ENCODE measurements around the gene RAB12. TPM values are rescaled to one million over a fixed set of nuclear protein-coding genes. Genes with fewer than 3 reads are reported as not detected.

The RAB12 gene
- total RNA-seq, 2 experiments from 2014 or later = 20.1 to 20.3 TPM

DNA sequence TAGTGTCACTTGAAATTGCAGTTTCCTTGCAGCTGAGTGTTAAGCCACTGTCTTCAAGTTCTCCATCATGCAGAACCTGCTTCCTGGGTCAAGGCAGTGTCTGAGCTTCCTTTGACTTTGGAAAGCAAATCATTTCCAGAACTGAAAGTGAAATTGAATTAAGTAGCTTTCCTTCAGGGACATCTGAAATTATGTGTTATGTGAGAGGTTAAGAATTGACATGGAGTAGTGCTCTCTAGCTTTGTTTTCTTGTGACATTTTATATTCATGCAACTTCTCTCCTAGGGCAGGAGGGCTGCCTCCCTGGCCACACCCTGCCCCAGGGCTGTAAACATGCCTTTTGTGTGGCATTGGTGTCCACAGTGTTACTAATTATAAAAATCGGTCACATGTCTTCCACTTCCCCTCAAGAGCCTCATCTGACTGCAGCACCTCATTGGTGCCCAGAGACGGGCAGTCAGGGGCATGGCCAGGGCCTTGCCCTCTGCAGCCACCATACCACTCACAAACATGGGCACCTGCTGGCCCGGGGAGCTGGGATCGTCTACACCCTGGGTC lies 14.4 kb downstream of the RAB12 start:
- Mint-ChIP-seq H3K9me3 (no peaks in the 10 kb centered on the region), H3K27ac (peak overlapping the region; percentile 66), H3K4me1 (ENCODE audit: low read depth) (peaks cover 75% of the 10 kb centered on the region), H3K27me3 (no peaks in the 10 kb centered on the region), H3K36me3 (ENCODE audit: low read depth) (peaks cover 83% of the 10 kb centered on the region), H3K4me3 (no peak overlapping the region)
- intact Hi-C loops (cut with DNase I, micrococcal nuclease) = no loop called here
- Histone ChIP-seq H3K4me3 (ENCODE audit: low read length) (peak overlapping the region; percentile 8), H3K27me3 (ENCODE audit: control insufficient read depth in 1 of 2, insufficient read depth in 2 of 2, low read length in 2 of 2) (no peaks in the 10 kb centered on the region), H3K36me3 (ENCODE audit: insufficient read depth, low read length) (peaks cover 39% of the 10 kb centered on the region), H3K27ac (ENCODE audit: low read depth in 1 of 2, low read length in 2 of 2) (no peak overlapping the region), H3K4me1 (ENCODE audit: insufficient read depth, low read length) (peaks cover 17% of the 10 kb centered on the region), H3K9me3 (ENCODE audit: control insufficient read depth in 1 of 2, insufficient read depth in 1 of 2, low read length in 2 of 2) (no peaks in the 10 kb centered on the region)
- DNase-seq = peak in 3 of 14 experiments; percentile 22 to 38 (median 30)
- TF ChIP-seq, protein P1, sequence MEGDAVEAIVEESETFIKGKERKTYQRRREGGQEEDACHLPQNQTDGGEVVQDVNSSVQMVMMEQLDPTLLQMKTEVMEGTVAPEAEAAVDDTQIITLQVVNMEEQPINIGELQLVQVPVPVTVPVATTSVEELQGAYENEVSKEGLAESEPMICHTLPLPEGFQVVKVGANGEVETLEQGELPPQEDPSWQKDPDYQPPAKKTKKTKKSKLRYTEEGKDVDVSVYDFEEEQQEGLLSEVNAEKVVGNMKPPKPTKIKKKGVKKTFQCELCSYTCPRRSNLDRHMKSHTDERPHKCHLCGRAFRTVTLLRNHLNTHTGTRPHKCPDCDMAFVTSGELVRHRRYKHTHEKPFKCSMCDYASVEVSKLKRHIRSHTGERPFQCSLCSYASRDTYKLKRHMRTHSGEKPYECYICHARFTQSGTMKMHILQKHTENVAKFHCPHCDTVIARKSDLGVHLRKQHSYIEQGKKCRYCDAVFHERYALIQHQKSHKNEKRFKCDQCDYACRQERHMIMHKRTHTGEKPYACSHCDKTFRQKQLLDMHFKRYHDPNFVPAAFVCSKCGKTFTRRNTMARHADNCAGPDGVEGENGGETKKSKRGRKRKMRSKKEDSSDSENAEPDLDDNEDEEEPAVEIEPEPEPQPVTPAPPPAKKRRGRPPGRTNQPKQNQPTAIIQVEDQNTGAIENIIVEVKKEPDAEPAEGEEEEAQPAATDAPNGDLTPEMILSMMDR (IDR thresholded peaks at IDR 0.05) = no peak
- no peak for ATAC-seq (ENCODE audit: poor library complexity)
- ChIA-PET POLR2A (interaction anchor here (0.9 kb wide), 1 partner anchor 15 kb away, joined by 3 read pairs; no protein-coding TSS in a partner anchor), CTCF (interaction anchor here (1.4 to 4.7 kb wide), 2 partner anchors 10 to 14 kb away, joined by 3 to 17 read pairs; partner anchors contain the start of gene RAB12)

DNA sequence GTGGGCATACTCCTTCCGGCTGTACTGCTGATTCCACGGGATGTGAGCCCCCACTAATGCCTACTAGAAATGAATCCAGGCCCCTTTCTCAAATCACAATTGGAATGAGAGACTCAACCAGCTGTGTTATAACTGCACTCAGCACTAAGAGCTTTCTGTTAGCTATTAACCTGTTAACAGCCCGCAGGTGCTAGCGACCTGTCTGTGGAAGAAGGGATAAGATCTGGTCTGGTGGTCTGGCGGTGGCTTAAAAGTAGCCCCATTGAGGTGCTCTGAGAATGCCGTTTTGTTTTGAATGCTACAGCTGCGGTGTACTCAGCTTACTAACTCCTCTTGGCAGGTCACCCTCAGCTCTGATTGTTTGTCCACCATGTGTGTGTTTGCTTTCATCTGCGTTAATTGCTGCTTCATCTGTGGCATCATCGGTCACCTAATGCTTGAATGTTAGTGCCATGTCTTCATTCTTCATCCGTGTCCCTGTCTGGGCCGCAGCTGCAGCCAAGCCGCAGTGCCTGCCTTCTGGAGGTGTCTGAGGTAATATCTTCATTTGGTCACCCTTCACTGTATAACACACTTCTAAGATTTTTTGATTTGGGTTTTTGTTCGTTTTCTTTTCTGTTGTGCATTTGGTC lies 16.3 kb downstream of the RAB12 start:
- TF ChIP-seq, protein P1 (IDR thresholded peaks at IDR 0.05) = no peak
- Mint-ChIP-seq H3K4me1 (ENCODE audit: low read depth) (peaks cover 59% of the 10 kb centered on the region), H3K36me3 (ENCODE audit: low read depth) (peaks cover 80% of the 10 kb centered on the region), H3K27ac (no peak overlapping the region), H3K27me3 (no peaks in the 10 kb centered on the region), H3K9me3 (no peaks in the 10 kb centered on the region), H3K4me3 (no peak overlapping the region)
- Histone ChIP-seq H3K4me3 (ENCODE audit: low read length) (no peak overlapping the region), H3K4me1 (ENCODE audit: insufficient read depth, low read length) (peaks cover 14% of the 10 kb centered on the region), H3K27me3 (ENCODE audit: control insufficient read depth in 1 of 2, insufficient read depth in 2 of 2, low read length in 2 of 2) (no peaks in the 10 kb centered on the region), H3K36me3 (ENCODE audit: insufficient read depth, low read length) (peaks cover 42% of the 10 kb centered on the region), H3K27ac (ENCODE audit: low read depth in 1 of 2, low read length in 2 of 2) (no peak overlapping the region), H3K9me3 (ENCODE audit: control insufficient read depth in 1 of 2, insufficient read depth in 1 of 2, low read length in 2 of 2) (no peaks in the 10 kb centered on the region)
- intact Hi-C loops (cut with DNase I, micrococcal nuclease) = no loop called here
- DNase-seq = no peak
- ChIA-PET POLR2A (no interaction called here), CTCF (interaction anchor here (4.7 kb wide), 1 partner anchor 16 kb away, joined by 17 read pairs; the partner anchor contains the start of gene RAB12)
- no peak for ATAC-seq (ENCODE audit: poor library complexity)

DNA sequence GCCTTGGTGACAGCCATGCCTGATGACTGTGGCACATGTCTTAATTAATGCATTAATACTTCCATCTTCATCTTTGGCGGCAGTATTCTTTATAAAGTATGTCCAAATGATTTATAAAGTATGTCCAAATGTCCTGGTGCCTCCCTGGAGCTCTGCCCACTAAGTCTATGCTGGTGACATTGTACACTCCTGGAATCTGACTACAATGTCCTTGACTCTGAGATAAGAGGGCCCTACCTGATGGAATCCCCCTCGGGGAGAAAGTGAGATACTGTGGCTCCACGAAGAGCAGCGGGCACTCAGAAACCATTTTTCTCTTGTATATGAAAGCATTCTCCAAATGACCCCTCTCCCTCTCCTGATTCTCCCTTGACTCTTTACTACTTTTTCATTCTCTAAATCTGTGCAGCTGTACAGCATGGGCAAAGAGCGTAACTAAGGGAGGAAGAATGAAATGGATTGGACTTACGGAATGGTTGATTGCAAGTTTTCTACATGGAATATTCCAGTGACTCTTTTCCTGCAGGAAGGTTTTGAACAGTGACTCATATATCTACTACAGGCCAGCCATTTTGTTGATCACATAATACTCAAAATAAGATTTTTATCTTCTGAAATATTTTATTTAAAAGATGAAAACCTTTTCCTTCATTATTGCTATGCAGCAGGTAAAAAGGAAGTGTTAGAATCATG lies 17.3 kb downstream of the RAB12 start:
- POLR2A ChIA-PET = no interaction called here

More for the DNA sequence above, 17.3 kb downstream of the RAB12 start:
- Mint-ChIP-seq H3K4me1 (ENCODE audit: low read depth) (peaks cover 49% of the 10 kb centered on the region), H3K27me3 (no peaks in the 10 kb centered on the region), H3K27ac (peak overlapping the region; percentile 30), H3K36me3 (ENCODE audit: low read depth) (peaks cover 78% of the 10 kb centered on the region), H3K4me3 (no peak overlapping the region), H3K9me3 (no peaks in the 10 kb centered on the region)
- no peak overlapping the region for H3K4me3 ChIP-seq (ENCODE audit: low read length)
- no peak overlapping the region for H3K27ac ChIP-seq (ENCODE audit: low read depth in 1 of 2, low read length in 2 of 2)
- ATAC-seq (ENCODE audit: poor library complexity) (no peak), DNase-seq (no peak)
- TF ChIP-seq, protein P1 (IDR thresholded peaks at IDR 0.05) = no peak
- peaks cover 10% of the 10 kb centered on the region for H3K4me1 ChIP-seq (ENCODE audit: insufficient read depth, low read length)
- peaks cover 45% of the 10 kb centered on the region for H3K36me3 ChIP-seq (ENCODE audit: insufficient read depth, low read length)
- H3K9me3 ChIP-seq (ENCODE audit: control insufficient read depth in 1 of 2, insufficient read depth in 1 of 2, low read length in 2 of 2) = no peaks in the 10 kb centered on the region
- H3K27me3 ChIP-seq (ENCODE audit: control insufficient read depth in 1 of 2, insufficient read depth in 2 of 2, low read length in 2 of 2) = no peaks in the 10 kb centered on the region
- CTCF ChIA-PET = no interaction called here
- intact Hi-C loops (cut with DNase I, micrococcal nuclease) = no loop called here
